CD14-positive monocyte (primary cell): Measurements from ENCODE around the gene EPOP. TPM values are rescaled to one million over a fixed set of nuclear protein-coding genes. Genes with fewer than 3 reads are reported as not detected.

Source experiments
- DNase-seq, 3 donors: peaks; one replicate each; pipeline ENCODE4 v3.0.0-alpha.2; 2011 to 2022
- H2AFZ ChIP-seq: 2 replicates; pipeline ENCODE4 v1.6.0; 2012; ENCODE audit warnings: mild to moderate bottlenecking, low read depth, low read length, inconsistent platforms; ENCODE audit not compliant: insufficient read depth, poor library complexity, severe bottlenecking
- H3K27ac ChIP-seq, 2 donors: 1 replicate in 1 of 2; 2 replicates in 1 of 2; pipeline ENCODE4 v1.5.1; 2012 to 2013; ENCODE audit warnings: low read length in 2 of 2, control low read depth in 1 of 2, inconsistent platforms in 1 of 2, low read depth in 1 of 2, mild to moderate bottlenecking in 1 of 2
- H3K27me3 ChIP-seq, 2 donors: one replicate each; pipeline versions ENCODE4 v1.6.0 to v1.6.1; 2011 to 2013; ENCODE audit warnings: low read length in 2 of 2; ENCODE audit not compliant: control insufficient read depth in 2 of 2, insufficient read depth in 2 of 2
- H3K36me3 ChIP-seq, 2 donors: replicated peaks in 1 of 2; 1 replicate in 1 of 2; 2 replicates in 1 of 2; pipeline versions ENCODE4 v1.5.1 to v1.6.1; 2012 to 2013; ENCODE audit warnings: low read length in 2 of 2, control low read depth in 1 of 2, inconsistent platforms in 1 of 2, mild to moderate bottlenecking in 1 of 2; ENCODE audit not compliant: insufficient read depth in 2 of 2, control insufficient read depth in 1 of 2
- H3K4me1 ChIP-seq, 2 donors: 1 replicate in 1 of 2; 2 replicates in 1 of 2; pipeline versions ENCODE4 v1.5.1 to v1.6.1; 2012 to 2013; ENCODE audit warnings: low read length in 2 of 2, control low read depth in 1 of 2, inconsistent platforms in 1 of 2, mild to moderate bottlenecking in 1 of 2, moderate library complexity in 1 of 2; ENCODE audit not compliant: insufficient read depth in 2 of 2, control insufficient read depth in 1 of 2
- H3K4me2 ChIP-seq: replicated peaks from 2 replicates; pipeline ENCODE3; 2012; ENCODE audit warnings: low read length, moderate library complexity, mild to moderate bottlenecking; ENCODE audit not compliant: poor library complexity, severe bottlenecking; ENCODE audit errors: extremely low read depth
- H3K4me3 ChIP-seq, 3 experiments: fragments of 200-600 bp in 1 of 3; sonication (generic) in 1 of 3; replicated peaks in 1 of 3; 1 replicate in 2 of 3; 2 replicates in 1 of 3; pipeline ENCODE4 v1.5.1; 2011 to 2013; ENCODE audit warnings: low read length in 3 of 3, mild to moderate bottlenecking in 3 of 3, control low read depth in 2 of 3, low read depth in 2 of 3, inconsistent platforms in 1 of 3, moderate library complexity in 1 of 3
- H3K79me2 ChIP-seq: 2 replicates; pipeline ENCODE4 v1.6.0; 2012; ENCODE audit warnings: mild to moderate bottlenecking, control low read depth, inconsistent platforms, low read length, moderate library complexity; ENCODE audit not compliant: insufficient read depth
- H3K9ac ChIP-seq: 2 replicates; pipeline ENCODE4 v1.6.0; 2017; ENCODE audit warnings: low read length, mild to moderate bottlenecking; ENCODE audit not compliant: insufficient read depth, poor library complexity, severe bottlenecking
- H3K9me3 ChIP-seq, 2 donors: replicated peaks in 1 of 2; 1 replicate in 1 of 2; 2 replicates in 1 of 2; pipeline versions ENCODE4 v1.5.1 to v1.6.1; 2012 to 2013; ENCODE audit warnings: low read length in 2 of 2, control low read depth in 1 of 2; ENCODE audit not compliant: control insufficient read depth in 1 of 2, insufficient read depth in 1 of 2
- H4K20me1 ChIP-seq: 2 replicates; pipeline ENCODE4 v1.6.0; 2012; ENCODE audit warnings: mild to moderate bottlenecking, low read length, control low read depth, moderate library complexity; ENCODE audit not compliant: insufficient read depth
- H3K27ac Mint-ChIP-seq, 7 donors: one replicate each; pipeline ENCODE4 v1.8.0; 2020; ENCODE audit warnings: mild to moderate bottlenecking in 7 of 7, mixed read lengths in 7 of 7, moderate library complexity in 6 of 7, inconsistent platforms in 2 of 7
- H3K27me3 Mint-ChIP-seq, 3 donors: one replicate each; pipeline ENCODE4 v1.8.0; 2021 to 2022; ENCODE audit warnings: low read depth in 3 of 3, mild to moderate bottlenecking in 3 of 3, mixed read lengths in 3 of 3, moderate library complexity in 3 of 3, inconsistent platforms in 1 of 3
- H3K36me3 Mint-ChIP-seq, 2 donors: one replicate each; pipeline ENCODE4 v1.8.0; 2020; ENCODE audit warnings: mixed read lengths in 2 of 2, inconsistent platforms in 1 of 2, mild to moderate bottlenecking in 1 of 2
- H3K4me1 Mint-ChIP-seq: one replicate; pipeline ENCODE4 v1.8.0; 2020; ENCODE audit warnings: mild to moderate bottlenecking, mixed read lengths
- H3K4me3 Mint-ChIP-seq, 2 donors: one replicate each; pipeline ENCODE4 v1.8.0; 2020; ENCODE audit warnings: mild to moderate bottlenecking in 2 of 2, mixed read lengths in 2 of 2, moderate library complexity in 1 of 2
- H3K9me3 Mint-ChIP-seq, 7 donors: one replicate each; pipeline ENCODE4 v1.8.0; 2020 to 2022; ENCODE audit warnings: mixed read lengths in 7 of 7, mild to moderate bottlenecking in 6 of 7, moderate library complexity in 6 of 7, inconsistent platforms in 2 of 7
- WGBS: methylation state at CpG from one replicate; pipeline ENCODE4 v1.1.5; 2013; ENCODE audit warnings: missing lambda C conversion rate; ENCODE audit not compliant: insufficient coverage; 5-methylcytosine and 5-hydroxymethylcytosine counted together
- intact Hi-C, 2 donors: fragments of 100-400 bp; cut with micrococcal nuclease; formaldehyde crosslinking; loops; one replicate each; pipeline versions ENCODE4 v1.15.0 to v1.15.1; 2023
- polyA plus RNA-seq, 3 donors: library from polyadenylated mRNA; depleted of rRNA in 1 of 3; unstranded in 2 of 3; stranded (reverse) in 1 of 3; fragments of 300-500 nt in 2 of 3; fragments of >200 nt in 1 of 3; fragmentation: Illumina TruSeq in 2 of 3; gene quantifications; 1 replicate in 2 of 3; 2 replicates in 1 of 3; pipeline ENCODE4 v1.2.3, GENCODE V29; 2012 to 2021
- TF ChIP-seq, protein P1 (sequence below): fragments of 200-600 bp; IDR thresholded peaks from one replicate; pipeline ENCODE4 v1.8.0; 2022; ENCODE audit warnings: antibody characterized with exemption, mild to moderate bottlenecking

Gene EPOP
- polyA plus RNA-seq, 3 donors = 0.63 TPM; not detected in 2

DNA sequence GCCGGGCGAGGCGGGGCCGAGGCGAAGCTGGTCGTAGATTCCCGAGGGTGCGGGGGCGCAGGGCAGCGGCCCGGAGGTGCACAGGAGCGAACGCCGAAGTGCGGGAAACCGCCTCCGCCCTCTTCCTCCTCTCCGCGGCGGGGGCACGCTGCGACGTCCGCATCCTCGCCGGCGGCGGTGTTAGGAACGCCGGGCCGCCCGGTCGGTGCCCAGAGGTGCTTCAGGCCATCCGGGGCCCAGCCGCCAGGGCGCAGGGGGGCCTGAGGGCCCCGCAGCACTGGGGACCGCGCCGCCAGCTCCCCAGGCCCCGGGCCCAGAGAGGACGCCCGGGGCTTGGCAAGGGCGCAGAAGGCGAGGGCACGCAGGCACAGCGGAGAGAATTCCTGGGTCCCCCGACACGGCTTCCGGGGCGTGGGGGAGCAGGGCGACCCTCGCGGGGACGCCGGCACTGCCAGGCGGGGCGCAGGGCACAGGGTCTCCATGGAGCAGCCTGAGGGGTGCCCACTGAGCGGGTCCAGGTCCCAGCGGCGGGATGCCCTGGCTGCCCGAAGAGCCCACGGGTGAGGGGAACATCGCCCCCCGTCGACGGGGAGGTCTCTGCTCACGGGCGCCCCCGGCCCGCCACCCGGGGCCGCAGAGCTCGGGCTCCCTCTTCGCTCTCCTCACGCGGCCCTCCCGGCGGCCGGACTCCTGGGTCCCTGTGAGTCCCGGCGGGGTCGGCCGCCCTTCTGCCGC is 576 bp downstream of the EPOP start:
- Mint-ChIP-seq H3K36me3 (peaks cover 7 to 20% of the 10 kb centered on the region in 2 donors), H3K27ac (no peak overlapping the region), H3K4me1 (peaks cover 32% of the 10 kb centered on the region), H3K27me3 (peaks cover 62 to 84% (median 78%) of the 10 kb centered on the region in 3 donors), H3K4me3 (peak overlapping the region in 1 of 2 donors; percentile 35), H3K9me3 (peaks cover 0 to 27% (median 8%) of the 10 kb centered on the region in 7 donors)
- no peak overlapping the region for H3K27ac ChIP-seq
- no peaks in the 10 kb centered on the region for H3K36me3 ChIP-seq
- peak overlapping the region; percentile 44 for H3K9ac ChIP-seq
- H3K4me1 ChIP-seq = peaks cover 16 to 30% of the 10 kb centered on the region in 2 donors
- H4K20me1 ChIP-seq = no peaks in the 10 kb centered on the region
- under 1% methylated on average over 85 of the region's 85 CpGs for whole genome bisulfite sequencing
- peak in 1 of 3 donors; percentile 28 for DNase-seq
- peaks cover 60 to 63% of the 10 kb centered on the region in 2 donors for H3K27me3 ChIP-seq
- H3K4me3 ChIP-seq = peak overlapping the region in 2 of 3 experiments; percentile 23 to 73
- peaks cover 0 to 13% of the 10 kb centered on the region in 2 donors for H3K9me3 ChIP-seq
- intact Hi-C loops = no loop called here
- TF ChIP-seq, protein P1, sequence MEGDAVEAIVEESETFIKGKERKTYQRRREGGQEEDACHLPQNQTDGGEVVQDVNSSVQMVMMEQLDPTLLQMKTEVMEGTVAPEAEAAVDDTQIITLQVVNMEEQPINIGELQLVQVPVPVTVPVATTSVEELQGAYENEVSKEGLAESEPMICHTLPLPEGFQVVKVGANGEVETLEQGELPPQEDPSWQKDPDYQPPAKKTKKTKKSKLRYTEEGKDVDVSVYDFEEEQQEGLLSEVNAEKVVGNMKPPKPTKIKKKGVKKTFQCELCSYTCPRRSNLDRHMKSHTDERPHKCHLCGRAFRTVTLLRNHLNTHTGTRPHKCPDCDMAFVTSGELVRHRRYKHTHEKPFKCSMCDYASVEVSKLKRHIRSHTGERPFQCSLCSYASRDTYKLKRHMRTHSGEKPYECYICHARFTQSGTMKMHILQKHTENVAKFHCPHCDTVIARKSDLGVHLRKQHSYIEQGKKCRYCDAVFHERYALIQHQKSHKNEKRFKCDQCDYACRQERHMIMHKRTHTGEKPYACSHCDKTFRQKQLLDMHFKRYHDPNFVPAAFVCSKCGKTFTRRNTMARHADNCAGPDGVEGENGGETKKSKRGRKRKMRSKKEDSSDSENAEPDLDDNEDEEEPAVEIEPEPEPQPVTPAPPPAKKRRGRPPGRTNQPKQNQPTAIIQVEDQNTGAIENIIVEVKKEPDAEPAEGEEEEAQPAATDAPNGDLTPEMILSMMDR = no peak
- H2AFZ ChIP-seq = peak overlapping the region; percentile 76
- H3K79me2 ChIP-seq = no peaks in the 10 kb centered on the region
- H3K4me2 ChIP-seq = peak overlapping the region; percentile 83

DNA sequence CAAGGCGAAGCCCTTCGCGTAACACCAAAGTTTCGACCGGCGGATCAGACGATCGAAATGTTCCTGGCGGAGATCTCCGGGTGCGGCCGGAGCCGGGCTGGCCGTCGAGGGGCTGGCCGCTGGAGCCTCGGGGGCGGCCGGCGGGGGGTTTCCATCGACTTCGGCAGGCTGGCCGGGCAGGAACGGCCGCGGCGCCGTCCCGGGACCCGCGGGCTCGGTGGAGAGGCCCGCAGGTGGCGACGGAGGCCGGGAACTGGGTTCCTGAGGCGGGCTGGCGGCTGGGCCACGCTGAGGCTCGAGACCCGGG is 1.1 kb downstream of the EPOP start:
- no peak overlapping the region for H3K27ac ChIP-seq
- no peak for DNase-seq
- TF ChIP-seq, protein P1 = no peak
- H3K9ac ChIP-seq = peak overlapping the region; percentile 44
- no peaks in the 10 kb centered on the region for H4K20me1 ChIP-seq
- Mint-ChIP-seq H3K4me1 (peaks cover 32% of the 10 kb centered on the region), H3K36me3 (peaks cover 7 to 20% of the 10 kb centered on the region in 2 donors), H3K9me3 (peaks cover 0 to 32% (median 8%) of the 10 kb centered on the region in 7 donors), H3K27me3 (peaks cover 67 to 87% (median 83%) of the 10 kb centered on the region in 3 donors), H3K4me3 (peak overlapping the region in 1 of 2 donors; percentile 35), H3K27ac (no peak overlapping the region)
- H3K4me2 ChIP-seq = peak overlapping the region; percentile 83
- no peaks in the 10 kb centered on the region for H3K79me2 ChIP-seq
- peaks cover 65 to 68% of the 10 kb centered on the region in 2 donors for H3K27me3 ChIP-seq
- peaks cover 0 to 13% of the 10 kb centered on the region in 2 donors for H3K9me3 ChIP-seq
- H3K36me3 ChIP-seq = no peaks in the 10 kb centered on the region
- peaks cover 16 to 30% of the 10 kb centered on the region in 2 donors for H3K4me1 ChIP-seq
- 1% methylated on average over 41 of the region's 41 CpGs for WGBS
- peak overlapping the region in 1 of 3 experiments; percentile 73 for H3K4me3 ChIP-seq
- peak overlapping the region; percentile 76 for H2AFZ ChIP-seq
- intact Hi-C loops = no loop called here
